ENCODE data around the gene SYMPK. TPM values are rescaled to one million over a fixed set of nuclear protein-coding genes. Genes with fewer than 3 reads are reported as not detected.

Gene SYMPK
- total RNA-seq, 1 donor from 2014 or later: 70.6 TPM

- Histone ChIP-seq H3K4me1 (peaks cover 31% of the 10 kb centered on the region), H3K27ac (peak overlapping the region; percentile 92), H3K4me3 (peak overlapping the region; percentile 69), H3K9me3 (no peaks in the 10 kb centered on the region), H3K27me3 (no peaks in the 10 kb centered on the region), H3K36me3 (no peaks in the 10 kb centered on the region)
- intact Hi-C loops (cut with DNase I): no loop called here
- TF ChIP-seq CTCF (IDR thresholded peaks at IDR 0.05): no peak
- ATAC-seq (no peak), DNase-seq (no peak)
These were observed 94.3 kb downstream of the SYMPK start for GRCh38 chr19:45768655-45768983.

GRCh38 chr19:45767881-45768654 lies 94.9 kb downstream of the SYMPK start:
- peaks cover 31% of the 10 kb centered on the region for H3K4me1 ChIP-seq

GRCh38 chr19:45767410-45767880 lies 95.5 kb downstream of the SYMPK start:
- no peaks in the 10 kb centered on the region for H3K9me3 ChIP-seq
- no peaks in the 10 kb centered on the region for H3K36me3 ChIP-seq
- no peaks in the 10 kb centered on the region for H3K27me3 ChIP-seq
- peak; percentile 87 for DNase-seq
- no peak for TF ChIP-seq CTCF (IDR thresholded peaks at IDR 0.05)
- intact Hi-C loops (cut with DNase I): no loop called here
- peaks cover 31% of the 10 kb centered on the region for H3K4me1 ChIP-seq
- peak overlapping the region; percentile 69 for H3K4me3 ChIP-seq
- peak; percentile 0 for ATAC-seq
- peak overlapping the region; percentile 92 for H3K27ac ChIP-seq

More at GRCh38 chr19:45767881-45768654, 94.9 kb downstream of the SYMPK start:
- ATAC-seq (peak; percentile 0), DNase-seq (peak; percentile 87)
- no peaks in the 10 kb centered on the region for H3K9me3 ChIP-seq
- no peak for TF ChIP-seq CTCF (IDR thresholded peaks at IDR 0.05)
- intact Hi-C loops (cut with DNase I): no loop called here
- H3K27ac ChIP-seq: peak overlapping the region; percentile 92
- H3K4me3 ChIP-seq: peak overlapping the region; percentile 69
- no peaks in the 10 kb centered on the region for H3K36me3 ChIP-seq
- H3K27me3 ChIP-seq: no peaks in the 10 kb centered on the region

- Histone ChIP-seq H3K4me1 (peaks cover 31% of the 10 kb centered on the region), H3K4me3 (peak overlapping the region; percentile 69), H3K27me3 (no peaks in the 10 kb centered on the region), H3K36me3 (no peaks in the 10 kb centered on the region), H3K27ac (peak overlapping the region; percentile 92), H3K9me3 (no peaks in the 10 kb centered on the region)
- no peak for ATAC-seq
- intact Hi-C loops (cut with DNase I): no loop called here
- TF ChIP-seq CTCF (IDR thresholded peaks at IDR 0.05): no peak
- no peak for DNase-seq
These were observed 96.0 kb downstream of the SYMPK start for GRCh38 chr19:45766869-45767346.

- Histone ChIP-seq H3K27ac (peak overlapping the region; percentile 92), H3K36me3 (no peaks in the 10 kb centered on the region), H3K4me1 (peaks cover 30% of the 10 kb centered on the region), H3K4me3 (peak overlapping the region; percentile 69), H3K27me3 (no peaks in the 10 kb centered on the region), H3K9me3 (no peaks in the 10 kb centered on the region)
- ATAC-seq: no peak
- TF ChIP-seq CTCF (IDR thresholded peaks at IDR 0.05): no peak
- no peak for DNase-seq
- intact Hi-C loops (cut with DNase I): no loop called here
These were observed 96.6 kb downstream of the SYMPK start for GRCh38 chr19:45766296-45766868.

All from upper lobe of right lung (tissue), 1 donor.